ENCODE data around the gene FBH1. TPM values are rescaled to one million over a fixed set of nuclear protein-coding genes. Genes with fewer than 3 reads are reported as not detected.

The FBH1 gene
- total RNA-seq, 6 experiments from 2014 or later: 30.8 to 38.6 (median 35.8) TPM

- intact Hi-C loops (cut with DNase I): no loop called here
- TF ChIP-seq CTCF (IDR thresholded peaks at IDR 0.05) (no peak), POLR2A (IDR thresholded peaks at IDR 0.05) (no peak)
- WGBS (ENCODE audit: insufficient coverage, low coverage, low lambda C conversion rate, missing lambda C conversion rate): 60% methylated on average over 7 of the region's 8 CpGs
- no peak for ATAC-seq
- Histone ChIP-seq H3K9me3 (no peaks in the 10 kb centered on the region), H3K27ac (peak overlapping the region; percentile 28 to 67 (median 34)), H3K4me1 (peaks cover 0 to 42% (median 16%) of the 10 kb centered on the region in 4 donors), H3K36me3 (peaks cover 0 to 48% (median 12%) of the 10 kb centered on the region in 4 donors), H3K27me3 (no peaks in the 10 kb centered on the region), H3K4me3 (no peak overlapping the region)
- DNase-seq: no peak
Measured at GRCh38 chr10:5929442-5929841, 39.4 kb downstream of the FBH1 start.

GRCh38 chr10:5930272-5930671 is 40.2 kb downstream of the FBH1 start:
- ATAC-seq (peak; percentile 81 to 91 (median 88)), DNase-seq (peak; percentile 75 to 90 (median 81))
- Histone ChIP-seq H3K36me3 (peaks cover 0 to 41% (median 8%) of the 10 kb centered on the region in 4 donors), H3K9me3 (no peaks in the 10 kb centered on the region), H3K4me3 (no peak overlapping the region), H3K27ac (peak overlapping the region; percentile 28 to 67 (median 63)), H3K27me3 (no peaks in the 10 kb centered on the region), H3K4me1 (peaks cover 0 to 50% (median 19%) of the 10 kb centered on the region in 4 donors)
- WGBS (ENCODE audit: insufficient coverage, low coverage, low lambda C conversion rate, missing lambda C conversion rate): 36% methylated on average over 11 of the region's 11 CpGs
- intact Hi-C loops (cut with DNase I): no loop called here
- TF ChIP-seq CTCF (IDR thresholded peaks at IDR 0.05) (no peak), POLR2A (IDR thresholded peaks at IDR 0.05) (peak; percentile 44)

GRCh38 chr10:5932345-5932744 is 42.3 kb downstream of the FBH1 start:
- H3K27me3 ChIP-seq: no peaks in the 10 kb centered on the region
- H3K36me3 ChIP-seq: peaks cover 0 to 38% (median 12%) of the 10 kb centered on the region in 4 donors
- intact Hi-C loops (cut with DNase I): no loop called here
- DNase-seq (peak in 2 of 3 donors; percentile 44 to 68), ATAC-seq (peak; percentile 66 to 72 (median 68))
- H3K4me3 ChIP-seq: no peak overlapping the region
- peak overlapping the region; percentile 27 to 80 (median 75) for H3K27ac ChIP-seq
- TF ChIP-seq POLR2A (IDR thresholded peaks at IDR 0.05): peak; percentile 66
- TF ChIP-seq CTCF (IDR thresholded peaks at IDR 0.05): no peak
- no peaks in the 10 kb centered on the region for H3K9me3 ChIP-seq
- WGBS (ENCODE audit: insufficient coverage, low coverage, low lambda C conversion rate, missing lambda C conversion rate): 29% methylated on average over 5 of the region's 5 CpGs
- peaks cover 0 to 55% (median 20%) of the 10 kb centered on the region in 4 donors for H3K4me1 ChIP-seq

GRCh38 chr10:5933909-5934546 is 44.0 kb downstream of the FBH1 start:
- peak overlapping the region in 1 of 3 donors; percentile 15 for H3K27ac ChIP-seq
- H3K27me3 ChIP-seq: no peaks in the 10 kb centered on the region
- intact Hi-C loops (cut with DNase I): no loop called here
- DNase-seq (no peak), ATAC-seq (no peak)
- WGBS (ENCODE audit: insufficient coverage, low coverage, low lambda C conversion rate, missing lambda C conversion rate): 88% methylated on average over 14 of the region's 14 CpGs
- H3K4me1 ChIP-seq: peaks cover 0 to 53% (median 20%) of the 10 kb centered on the region in 4 donors
- no peaks in the 10 kb centered on the region for H3K9me3 ChIP-seq
- peaks cover 0 to 31% (median 10%) of the 10 kb centered on the region in 4 donors for H3K36me3 ChIP-seq
- no peak for TF ChIP-seq CTCF (IDR thresholded peaks at IDR 0.05)
- TF ChIP-seq POLR2A (IDR thresholded peaks at IDR 0.05): no peak
- H3K4me3 ChIP-seq: no peak overlapping the region

All from right lobe of liver (tissue), 6 donors.